ENCODE data around the gene RPL13.

Gene RPL13

GRCh38 chr16:89560378-89561141, at the start of gene RPL13:
Gene RPL13, plus strand, starts transcription at chr16:89560682. Its CDS starts 278 bp downstream, at chr16:89560960.
- DNase-seq (ENCODE audit: low spot score), result peak; percentile 95

GRCh38 chr16:89511374-89511773, 49.1 kb upstream of the RPL13 start:
- DNase-seq (ENCODE audit: low spot score), result no peak

DNA sequence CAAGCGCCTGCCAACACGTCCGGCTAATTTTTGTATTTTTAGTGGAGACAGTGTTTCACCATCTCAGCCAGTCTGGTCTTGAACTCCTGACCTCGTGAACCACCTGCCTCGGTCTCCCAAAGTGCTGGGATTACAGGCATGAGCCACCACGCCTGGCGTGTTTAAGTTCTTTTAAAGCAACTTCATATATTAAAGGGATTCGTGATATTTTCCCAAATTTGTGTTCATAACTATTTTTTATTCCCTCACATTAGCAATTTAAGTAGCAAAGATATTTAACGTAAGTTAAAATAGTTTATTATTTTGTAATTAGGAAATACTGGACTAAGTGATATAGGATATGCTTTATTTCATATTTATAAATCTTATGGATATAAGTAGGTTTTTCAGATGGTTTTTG, 48.0 kb upstream of the RPL13 start:
- DNase-seq (ENCODE audit: low spot score), result no peak

DNA sequence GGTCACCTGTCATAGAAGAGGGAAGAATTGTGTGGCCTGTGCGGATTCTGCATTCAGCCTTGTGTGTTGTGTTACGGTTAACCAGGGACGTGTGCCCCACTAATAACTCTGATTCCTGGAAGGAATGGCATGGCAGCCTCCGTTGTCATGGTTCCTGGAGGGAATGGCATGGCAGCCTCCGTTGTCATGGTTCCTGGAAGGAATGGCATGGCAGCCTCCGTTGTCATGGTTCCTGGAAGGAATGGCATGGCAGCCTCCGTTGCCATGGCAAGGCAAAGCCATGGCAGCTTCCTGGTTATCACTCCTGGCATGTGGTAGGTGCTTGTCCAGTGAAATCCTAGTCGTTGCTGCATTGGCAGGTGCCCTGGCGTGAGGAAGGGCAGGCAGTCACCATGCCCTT, 43.4 kb upstream of the RPL13 start:
- DNase-seq (ENCODE audit: low spot score), result no peak

- DNase-seq (ENCODE audit: low spot score), result no peak
Measured at GRCh38 chr16:89519881-89520280, 40.6 kb upstream of the RPL13 start.

- no peak for DNase-seq (ENCODE audit: low spot score)
Measured at GRCh38 chr16:89522287-89522686, 38.2 kb upstream of the RPL13 start.

DNA sequence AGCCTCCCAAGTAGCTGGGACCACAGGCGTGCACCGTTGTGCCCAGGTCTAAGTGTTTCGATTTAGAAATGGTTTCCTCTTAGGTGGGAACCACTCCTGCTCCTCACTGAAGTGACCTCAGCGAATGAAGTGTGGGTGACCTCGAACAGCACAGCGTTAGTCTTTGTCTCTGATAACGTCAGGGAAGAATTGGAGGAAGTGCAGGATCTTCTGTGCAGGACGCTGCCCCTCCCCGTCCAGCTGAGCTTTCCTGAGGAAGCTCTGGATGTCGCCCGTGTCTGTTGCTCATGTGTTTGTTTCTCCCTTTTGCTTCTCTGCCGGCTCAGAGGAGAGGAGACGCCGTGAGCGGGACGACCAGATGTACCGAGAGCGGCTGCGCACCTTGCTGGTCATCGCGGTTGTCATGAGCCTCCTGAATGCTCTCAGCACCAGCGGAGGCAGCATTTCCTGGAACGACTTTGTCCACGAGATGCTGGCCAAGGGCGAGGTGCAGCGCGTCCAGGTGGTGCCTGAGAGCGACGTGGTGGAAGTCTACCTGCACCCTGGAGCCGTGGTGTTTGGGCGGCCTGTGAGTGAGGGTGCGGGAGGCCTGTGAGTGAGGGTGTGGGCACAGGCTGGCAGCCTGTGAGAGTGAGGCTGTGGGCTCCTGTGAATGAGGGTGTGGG, 36.7 kb upstream of the RPL13 start:
- DNase-seq (ENCODE audit: low spot score), result no peak

DNA sequence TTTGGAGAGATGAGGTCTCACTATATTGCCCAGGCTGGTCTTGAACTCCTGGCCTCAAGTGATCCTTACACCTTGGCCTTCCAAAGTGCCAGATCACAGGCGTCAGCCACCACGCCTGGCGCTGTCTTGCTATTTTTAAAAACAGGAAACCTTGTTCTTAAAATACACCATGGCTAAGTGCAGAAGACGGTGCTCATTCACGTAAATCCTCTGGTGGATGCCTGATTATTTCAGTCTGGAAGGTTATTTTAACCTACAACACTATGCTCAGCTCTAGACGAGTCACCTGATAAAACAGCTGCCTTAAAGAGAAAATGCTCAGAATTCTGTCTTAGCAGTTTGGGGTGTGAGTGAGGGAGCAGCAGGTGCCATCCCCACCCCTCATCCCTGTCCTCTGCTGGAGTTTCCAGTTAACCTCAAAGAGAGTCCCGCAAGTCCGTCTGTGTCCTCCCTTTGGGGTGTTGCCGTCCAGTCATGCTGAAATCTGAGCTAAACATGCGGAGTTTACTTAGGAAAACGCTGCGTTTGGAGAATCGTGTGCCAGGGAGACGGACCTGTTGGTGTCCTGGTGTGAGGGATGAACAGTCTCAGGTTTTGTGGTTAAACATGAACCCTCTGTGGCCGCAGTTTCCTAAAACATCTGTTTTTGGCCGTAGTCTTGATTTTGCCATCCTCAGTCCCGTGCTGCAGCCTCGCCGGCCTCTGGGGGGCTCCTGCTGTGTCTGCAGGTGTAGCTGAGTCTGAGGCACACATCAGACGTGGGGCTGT, 35.2 kb upstream of the RPL13 start:
- no peak for DNase-seq (ENCODE audit: low spot score)

DNA sequence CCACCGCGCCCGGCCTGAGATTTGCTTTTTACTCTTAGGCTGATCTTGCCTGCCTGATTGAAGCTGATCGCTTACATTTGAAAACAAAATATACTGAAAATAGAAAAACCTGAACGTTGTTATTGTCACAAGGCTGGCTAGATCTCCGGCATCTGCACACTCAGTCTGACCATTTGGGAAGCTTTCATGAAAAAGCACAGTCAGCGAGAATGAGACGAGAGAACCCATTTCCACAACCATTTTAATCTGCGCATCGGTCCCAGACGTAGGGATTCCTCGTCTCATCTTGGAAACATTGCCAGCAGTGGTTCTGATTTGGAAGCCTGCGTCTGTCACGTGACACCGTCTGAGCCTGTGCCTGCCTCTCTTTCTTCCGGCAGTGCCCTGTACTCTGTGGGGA, 31.4 kb upstream of the RPL13 start:
- no peak for DNase-seq (ENCODE audit: low spot score)

DNA sequence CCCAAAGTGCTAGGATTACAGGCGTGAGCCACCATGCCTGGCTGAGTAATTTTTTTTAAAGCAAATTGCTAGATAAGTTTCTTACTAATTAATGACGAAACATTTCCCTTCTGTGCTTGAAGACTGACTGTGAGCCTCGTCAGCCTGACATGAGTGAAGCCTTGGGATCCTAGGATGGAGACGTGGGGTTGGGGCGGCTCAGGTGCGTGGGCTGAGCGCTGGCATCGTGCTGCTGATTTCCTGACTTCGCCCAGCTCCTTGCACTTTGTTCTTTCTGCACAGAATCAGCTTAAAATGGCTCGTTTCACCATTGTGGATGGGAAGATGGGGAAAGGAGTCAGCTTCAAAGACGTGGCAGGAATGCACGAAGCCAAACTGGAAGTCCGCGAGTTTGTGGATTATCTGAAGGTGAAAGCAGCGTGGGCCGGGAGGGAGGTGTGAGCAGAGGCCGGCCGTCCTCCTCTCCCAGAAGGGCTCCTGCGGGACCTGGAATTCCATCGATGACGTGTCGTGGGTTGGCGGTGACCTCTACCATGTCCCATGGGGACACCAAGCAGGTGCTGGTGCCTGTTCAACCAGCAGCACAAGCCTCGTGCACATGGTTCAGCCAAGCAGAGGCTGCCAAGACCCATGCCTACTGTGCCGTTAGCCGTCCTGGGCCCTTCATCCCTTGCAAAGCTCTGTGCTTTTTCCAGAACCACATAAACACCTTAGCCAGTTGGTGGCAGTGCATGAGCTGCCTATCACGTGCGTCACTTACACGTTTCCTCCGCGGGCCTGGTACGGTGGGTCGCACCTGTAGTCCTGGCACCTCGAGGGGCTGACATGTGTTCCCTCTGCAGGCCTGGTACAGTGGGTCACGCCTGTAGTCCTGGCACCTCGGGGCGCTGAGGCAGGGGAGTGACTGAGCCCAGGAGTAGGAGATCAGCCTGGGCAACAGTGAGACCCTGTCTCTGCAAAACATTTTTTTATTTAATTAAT, 29.8 kb upstream of the RPL13 start:
- DNase-seq (ENCODE audit: low spot score), result peak; percentile 65

DNA sequence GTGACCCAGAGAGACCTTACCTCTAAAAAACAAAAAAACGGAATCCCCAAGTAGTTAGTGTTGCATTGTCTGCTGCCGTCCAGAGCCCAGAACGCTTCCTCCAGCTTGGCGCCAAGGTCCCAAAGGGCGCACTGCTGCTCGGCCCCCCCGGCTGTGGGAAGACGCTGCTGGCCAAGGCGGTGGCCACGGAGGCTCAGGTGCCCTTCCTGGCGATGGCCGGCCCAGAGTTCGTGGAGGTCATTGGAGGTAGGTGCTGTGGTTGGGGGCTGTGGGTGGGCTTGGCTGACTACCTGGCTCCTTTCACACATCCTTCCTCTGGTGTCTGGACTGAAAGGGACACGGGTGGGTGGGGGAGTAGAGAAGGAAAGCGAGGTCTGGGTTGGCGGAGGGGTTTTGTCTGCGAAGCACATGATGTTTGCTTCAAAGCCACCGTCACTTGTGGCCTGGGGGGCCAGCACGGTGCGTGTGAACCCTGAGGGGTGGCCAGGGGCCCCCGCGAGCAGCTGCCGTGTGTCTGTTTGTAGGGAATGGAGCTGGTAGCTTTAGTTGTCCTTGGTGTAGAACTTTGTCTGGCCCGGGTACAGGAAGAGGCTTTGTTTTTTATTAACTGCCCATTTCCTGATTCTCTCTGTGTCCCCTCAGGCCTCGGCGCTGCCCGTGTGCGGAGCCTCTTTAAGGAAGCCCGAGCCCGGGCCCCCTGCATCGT, 28.5 kb upstream of the RPL13 start:
- no peak for DNase-seq (ENCODE audit: low spot score)

- DNase-seq (ENCODE audit: low spot score), result peak; percentile 31
Measured at GRCh38 chr16:89534252-89534756, 26.2 kb upstream of the RPL13 start.

- no peak for DNase-seq (ENCODE audit: low spot score)
Measured at GRCh38 chr16:89536371-89536770, 24.1 kb upstream of the RPL13 start.

DNA sequence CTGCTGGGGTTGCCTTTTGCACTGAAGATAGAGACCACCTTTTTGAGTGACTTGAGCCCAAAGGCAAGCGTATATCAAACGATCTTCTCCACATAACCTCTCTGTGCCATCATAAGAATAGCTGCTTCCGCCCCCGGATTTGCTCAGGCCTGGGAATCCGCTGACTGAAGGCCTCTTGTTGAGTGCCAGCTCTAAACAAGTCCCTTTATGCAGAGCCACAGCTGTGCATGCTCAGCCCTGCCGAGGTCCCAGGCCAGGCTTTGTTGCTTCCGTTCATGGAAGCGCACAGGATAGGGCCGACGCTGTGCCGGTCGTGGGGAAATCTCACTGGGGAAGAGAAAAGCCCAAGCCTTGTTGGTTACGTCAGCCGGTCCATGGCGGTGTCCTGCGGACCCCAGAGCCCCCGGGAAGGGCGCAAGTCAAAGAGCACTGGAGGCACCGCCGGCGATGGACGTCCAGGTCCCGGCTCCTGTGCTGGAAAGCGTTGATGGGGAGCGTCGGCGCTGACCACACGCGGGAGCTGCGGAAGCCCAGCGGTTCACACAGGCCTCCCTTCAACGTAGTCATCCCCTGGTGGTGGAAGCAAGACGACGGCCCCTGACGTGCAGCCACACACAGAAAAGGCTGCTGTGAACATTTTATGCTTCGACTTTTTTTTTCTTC, 23.5 kb upstream of the RPL13 start:
- peak; percentile 88 for DNase-seq (ENCODE audit: low spot score)

- peak; percentile 35 for DNase-seq (ENCODE audit: low spot score)
Measured at GRCh38 chr16:89537549-89537925, 22.9 kb upstream of the RPL13 start.

DNA sequence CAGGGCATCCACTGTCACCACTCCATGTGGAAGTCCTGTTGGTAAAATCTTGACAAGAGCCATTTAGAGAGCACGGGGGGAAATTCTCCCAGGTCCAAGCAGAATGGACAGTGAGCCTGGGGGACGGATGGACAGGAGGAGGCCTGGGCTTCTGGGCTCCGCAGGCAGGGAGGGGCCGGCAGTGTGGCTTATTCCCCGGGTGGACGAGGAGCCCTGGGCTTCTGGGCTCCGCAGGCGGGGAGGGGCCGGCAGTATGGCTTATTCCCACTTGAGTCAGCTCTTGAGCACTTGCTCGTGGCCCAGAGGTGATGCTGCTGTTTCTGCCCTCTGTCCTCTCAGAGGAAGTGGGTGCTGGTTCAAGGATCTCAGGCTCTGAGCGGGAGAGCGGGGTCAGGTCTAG, 22.2 kb upstream of the RPL13 start:
- no peak for DNase-seq (ENCODE audit: low spot score)

- DNase-seq (ENCODE audit: low spot score), result no peak
Measured at GRCh38 chr16:89540557-89540956, 19.9 kb upstream of the RPL13 start.

DNA sequence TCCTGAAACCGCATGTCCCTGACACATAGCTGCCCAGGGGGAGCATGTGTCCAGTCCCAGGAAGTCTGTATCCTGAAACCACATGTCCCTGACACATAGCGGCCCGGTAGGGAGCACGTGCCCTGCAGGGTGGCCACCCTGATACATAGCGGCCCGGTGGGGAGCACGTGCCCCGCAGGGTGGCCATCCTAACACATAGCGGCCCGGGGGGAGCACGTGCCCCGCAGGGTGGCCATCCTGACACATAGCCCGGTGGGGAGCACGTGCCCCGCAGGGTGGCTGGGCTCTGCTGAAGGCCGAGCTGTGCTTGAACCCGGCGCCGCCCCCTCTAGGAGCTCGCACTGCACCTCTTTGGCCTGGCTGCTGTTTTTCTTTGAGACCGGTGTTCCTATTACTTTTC, 18.7 kb upstream of the RPL13 start:
- DNase-seq (ENCODE audit: low spot score), result no peak

DNA sequence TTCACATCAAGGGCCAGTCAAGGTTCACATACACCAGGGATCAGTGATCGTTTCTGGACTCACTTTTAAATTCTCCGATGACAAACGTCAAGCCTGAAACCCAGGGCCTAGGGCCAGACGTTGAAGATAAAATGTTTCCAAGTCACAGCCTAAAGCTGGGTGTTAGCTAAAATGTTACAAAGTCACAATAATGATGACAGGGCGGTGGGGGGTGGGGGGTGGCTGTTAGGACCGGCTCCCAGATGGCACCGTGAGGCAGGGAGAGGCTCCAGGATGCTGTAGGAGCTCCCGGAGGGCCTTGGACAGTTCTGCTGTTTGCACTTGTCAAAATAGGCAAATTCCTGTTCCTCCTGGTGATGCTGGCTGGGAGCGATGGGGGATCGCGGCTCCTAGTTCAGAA, 16.4 kb upstream of the RPL13 start:
- DNase-seq (ENCODE audit: low spot score), result no peak

DNA sequence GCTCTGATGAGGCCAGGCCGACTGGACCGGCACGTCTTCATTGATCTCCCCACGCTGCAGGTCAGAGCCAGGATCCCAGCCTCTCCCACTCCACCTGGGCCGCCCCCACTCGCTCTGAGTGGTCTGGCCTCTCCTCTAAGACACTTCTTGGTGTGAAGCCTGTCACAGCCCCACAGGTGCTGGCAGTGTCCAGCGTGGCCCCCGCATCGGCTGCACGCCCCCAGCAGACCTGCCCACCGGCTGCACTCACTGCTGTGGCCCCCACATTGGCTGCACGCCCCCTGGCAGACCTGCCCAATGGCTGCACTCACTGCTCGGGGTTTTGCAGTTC, 15.8 kb upstream of the RPL13 start:
- DNase-seq (ENCODE audit: low spot score), result no peak
